B cell (primary cell): Measurements from ENCODE around the gene CTNND1. TPM values are rescaled to one million over a fixed set of nuclear protein-coding genes. Genes with fewer than 3 reads are reported as not detected.
A peak's percentile ranks its signal among the peaks of the same experiment; 100 is the strongest.

Source experiments
- ATAC-seq: fragments of 200-7000 bp; cut with Tn5 transposase; one replicate; pipeline ENCODE4 v1.10.0; 2021; ENCODE audit warnings: low read depth, mild to moderate bottlenecking, moderate number of reproducible peaks, moderate library complexity
- CTCF ChIA-PET: fragments of 350-600 bp; sonication (Branson Sonifier 250); formaldehyde crosslinking; loops from one replicate; lab custom pipeline; 2021; ENCODE audit warnings: antibody characterized with exemption, inconsistent platforms; lab: Charles Lee
- POLR2A ChIA-PET: fragments of 350-600 bp; sonication (Branson Sonifier 250); formaldehyde crosslinking; loops from one replicate; lab custom pipeline; 2021; ENCODE audit warnings: antibody characterized with exemption; lab: Charles Lee
- DNase-seq: peaks from one replicate; pipeline ENCODE4 v3.0.0; 2013
- H2AFZ ChIP-seq: 2 replicates; pipeline ENCODE4 v1.6.1; 2012; ENCODE audit warnings: mild to moderate bottlenecking, low read depth, low read length; ENCODE audit not compliant: insufficient read depth, poor library complexity, severe bottlenecking
- H3K27ac ChIP-seq, 2 donors: 1 replicate in 1 of 2; 2 replicates in 1 of 2; pipeline ENCODE4 v1.5.1; 2012 to 2013; ENCODE audit warnings: low read length in 2 of 2, mild to moderate bottlenecking in 2 of 2, moderate library complexity in 1 of 2
- H3K27me3 ChIP-seq, 4 experiments: fragments of 200-600 bp in 1 of 4; sonication (generic) in 1 of 4; replicated peaks in 1 of 4; 1 replicate in 2 of 4; 2 replicates in 2 of 4; pipeline versions ENCODE4 v1.6.1 to v1.7.0; 2013 to 2016; ENCODE audit warnings: low read length in 3 of 4, mild to moderate bottlenecking in 2 of 4, mixed read lengths in 1 of 4, moderate library complexity in 1 of 4; ENCODE audit not compliant: insufficient read depth in 4 of 4, control insufficient read depth in 3 of 4; ENCODE audit errors: control extremely low read depth in 1 of 4
- H3K36me3 ChIP-seq, 2 experiments: replicated peaks in 1 of 2; 1 replicate in 1 of 2; 2 replicates in 1 of 2; pipeline versions ENCODE4 v1.6.1 to v1.7.1; 2013; ENCODE audit warnings: low read length in 1 of 2; ENCODE audit not compliant: insufficient read depth in 2 of 2, control insufficient read depth in 1 of 2; ENCODE audit errors: control extremely low read depth in 1 of 2, extremely low read depth in 1 of 2
- H3K4me1 ChIP-seq, 2 donors: fragments of 200-600 bp in 1 of 2; sonication (generic) in 1 of 2; 1 replicate in 1 of 2; 2 replicates in 1 of 2; pipeline versions ENCODE4 v1.5.1 to v1.6.1; 2013 to 2017; ENCODE audit warnings: low read length in 2 of 2; ENCODE audit not compliant: control insufficient read depth in 2 of 2, insufficient read depth in 2 of 2
- H3K4me2 ChIP-seq: replicated peaks from 2 replicates; pipeline ENCODE3; 2012; ENCODE audit warnings: mild to moderate bottlenecking, low read depth, low read length; ENCODE audit not compliant: poor library complexity, severe bottlenecking
- H3K4me3 ChIP-seq, 5 experiments: fragments of 200-600 bp in 1 of 5; sonication (generic) in 1 of 5; 1 replicate in 3 of 5; 2 replicates in 2 of 5; pipeline versions ENCODE4 v1.5.1 to v1.7.0; 2011 to 2016; ENCODE audit warnings: low read length in 4 of 5, mild to moderate bottlenecking in 4 of 5, low read depth in 2 of 5, control low read depth in 1 of 5, moderate library complexity in 1 of 5; ENCODE audit not compliant: insufficient read depth in 1 of 5; ENCODE audit errors: control extremely low read depth in 1 of 5, extremely low read depth in 1 of 5
- H3K79me2 ChIP-seq: fragments of 200-600 bp; sonication (generic); one replicate; pipeline ENCODE4 v1.6.0; 2016; ENCODE audit warnings: low read length; ENCODE audit not compliant: control insufficient read depth, insufficient read depth
- H3K9ac ChIP-seq: fragments of 200-600 bp; sonication (generic); 2 replicates; pipeline ENCODE4 v1.6.1; 2017; ENCODE audit warnings: mild to moderate bottlenecking, low read length, moderate library complexity
- H3K9me3 ChIP-seq, 3 donors: one replicate each; pipeline versions ENCODE4 v1.6.1 to v1.7.1; 2013; ENCODE audit warnings: low read length in 2 of 3; ENCODE audit not compliant: control insufficient read depth in 2 of 3, insufficient read depth in 1 of 3; ENCODE audit errors: control extremely low read depth in 1 of 3
- H4K20me1 ChIP-seq: 2 replicates; pipeline ENCODE4 v1.6.0; 2012; ENCODE audit warnings: mild to moderate bottlenecking, low read length; ENCODE audit not compliant: insufficient read depth, control insufficient read depth, poor library complexity, severe bottlenecking
- H3K27ac Mint-ChIP-seq: one replicate; pipeline ENCODE4 v1.8.0; 2021; ENCODE audit warnings: mixed read lengths
- H3K27me3 Mint-ChIP-seq: one replicate; pipeline ENCODE4 v1.8.0; 2021; ENCODE audit warnings: mixed read lengths
- H3K4me1 Mint-ChIP-seq: one replicate; pipeline ENCODE4 v1.8.0; 2021; ENCODE audit warnings: mixed read lengths
- H3K4me3 Mint-ChIP-seq: one replicate; pipeline ENCODE4 v1.8.0; 2021; ENCODE audit warnings: mixed read lengths
- H3K9me3 Mint-ChIP-seq: one replicate; pipeline ENCODE4 v1.8.0; 2022; ENCODE audit warnings: mixed read lengths; ENCODE audit not compliant: insufficient read depth
- EZH2 ChIP-seq: IDR thresholded peaks from 2 replicates; pipeline ENCODE4 v1.6.1; 2012; ENCODE audit warnings: borderline replicate concordance, low read depth, mild to moderate bottlenecking, moderate library complexity, low read length; ENCODE audit not compliant: insufficient read depth, poor library complexity, severe bottlenecking
- WGBS: methylation state at CpG from one replicate; pipeline ENCODE4 v1.1.5; 2013; ENCODE audit warnings: missing lambda C conversion rate; ENCODE audit not compliant: insufficient coverage; 5-methylcytosine and 5-hydroxymethylcytosine counted together
- intact Hi-C: fragments of 100-400 bp; cut with micrococcal nuclease; formaldehyde crosslinking; loops from one replicate; pipeline ENCODE4 v1.10.0; 2022
- polyA plus RNA-seq: library from polyadenylated mRNA; depleted of rRNA; stranded (reverse); fragments of >200 nt; gene quantifications from 2 replicates; pipeline ENCODE4 v1.2.3, GENCODE V29; 2012
- total RNA-seq, 2 donors: library from RNA; stranded (reverse); fragments of 120-200 nt in 1 of 2; gene quantifications; 1 replicate in 1 of 2; 2 replicates in 1 of 2; pipeline versions ENCODE4 v1.2.3 to v1.2.4, GENCODE V29; 2013 to 2022
- TF ChIP-seq, protein P1 (sequence below): fragments of 200-600 bp; IDR thresholded peaks from one replicate; pipeline ENCODE4 v1.8.0; 2022; ENCODE audit warnings: antibody characterized with exemption, mild to moderate bottlenecking

The CTNND1 gene
- total and polyA plus RNA-seq, 2 donors (not counting 1 experiment from before 2014, with no cell fraction given): 12.1 to 54.4 TPM

DNA sequence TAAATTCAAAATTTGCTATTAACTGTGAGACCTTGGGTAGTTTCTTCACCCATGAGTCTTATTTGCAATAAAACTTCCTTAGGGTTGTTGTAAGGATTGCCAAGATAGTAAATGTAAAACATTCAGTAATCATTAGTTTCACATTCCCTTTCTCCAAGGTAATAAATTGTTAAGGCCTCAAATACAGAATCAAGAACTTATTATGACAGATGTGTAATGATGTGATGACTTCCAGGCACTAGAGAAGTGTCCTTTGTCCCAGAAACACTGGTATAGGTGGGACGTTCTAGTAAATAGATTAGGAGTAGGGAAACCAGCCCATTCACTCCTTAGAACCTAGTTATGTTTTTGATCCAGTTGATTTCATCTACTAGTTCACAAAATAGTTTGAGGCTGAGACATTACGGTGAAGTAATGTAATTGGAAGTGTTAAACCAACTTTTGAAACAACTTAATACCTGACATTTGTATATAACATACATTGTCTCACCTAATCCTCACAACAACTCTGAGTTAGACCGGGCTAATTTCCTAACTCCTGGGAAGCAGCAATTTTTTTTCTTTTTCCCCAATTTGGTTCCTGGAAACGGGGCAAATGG, 25.5 kb downstream of the CTNND1 start:
- H3K4me2 ChIP-seq: peak overlapping the region; percentile 10
- ChIA-PET CTCF (interaction anchor here (0.9 kb wide), 1 partner anchor 13 kb away, joined by 4 read pairs; no protein-coding TSS in a partner anchor), POLR2A (no interaction called here)
- peaks cover 62% of the 10 kb centered on the region for H3K4me1 Mint-ChIP-seq
- ATAC-seq (no peak), DNase-seq (no peak)
- 100% methylated on average over 1 of the region's 4 CpGs for WGBS
- no peak overlapping the region for H3K4me3 ChIP-seq
- no peak overlapping the region for H3K9ac ChIP-seq
- H2AFZ ChIP-seq: no peak overlapping the region
- no peak overlapping the region for H3K27ac ChIP-seq
- no peaks in the 10 kb centered on the region for H3K27me3 Mint-ChIP-seq
- H4K20me1 ChIP-seq: no peaks in the 10 kb centered on the region
- intact Hi-C loops: no loop called here
- no peak for TF ChIP-seq EZH2
- TF ChIP-seq, protein P1, sequence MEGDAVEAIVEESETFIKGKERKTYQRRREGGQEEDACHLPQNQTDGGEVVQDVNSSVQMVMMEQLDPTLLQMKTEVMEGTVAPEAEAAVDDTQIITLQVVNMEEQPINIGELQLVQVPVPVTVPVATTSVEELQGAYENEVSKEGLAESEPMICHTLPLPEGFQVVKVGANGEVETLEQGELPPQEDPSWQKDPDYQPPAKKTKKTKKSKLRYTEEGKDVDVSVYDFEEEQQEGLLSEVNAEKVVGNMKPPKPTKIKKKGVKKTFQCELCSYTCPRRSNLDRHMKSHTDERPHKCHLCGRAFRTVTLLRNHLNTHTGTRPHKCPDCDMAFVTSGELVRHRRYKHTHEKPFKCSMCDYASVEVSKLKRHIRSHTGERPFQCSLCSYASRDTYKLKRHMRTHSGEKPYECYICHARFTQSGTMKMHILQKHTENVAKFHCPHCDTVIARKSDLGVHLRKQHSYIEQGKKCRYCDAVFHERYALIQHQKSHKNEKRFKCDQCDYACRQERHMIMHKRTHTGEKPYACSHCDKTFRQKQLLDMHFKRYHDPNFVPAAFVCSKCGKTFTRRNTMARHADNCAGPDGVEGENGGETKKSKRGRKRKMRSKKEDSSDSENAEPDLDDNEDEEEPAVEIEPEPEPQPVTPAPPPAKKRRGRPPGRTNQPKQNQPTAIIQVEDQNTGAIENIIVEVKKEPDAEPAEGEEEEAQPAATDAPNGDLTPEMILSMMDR: no peak
- H3K27ac Mint-ChIP-seq: peak overlapping the region; percentile 63
- H3K79me2 ChIP-seq: peaks cover 79% of the 10 kb centered on the region
- H3K9me3 ChIP-seq: no peaks in the 10 kb centered on the region
- H3K36me3 ChIP-seq: peaks cover 0 to 2% of the 10 kb centered on the region in 2 experiments
- no peaks in the 10 kb centered on the region for H3K27me3 ChIP-seq
- peaks cover 66 to 69% of the 10 kb centered on the region in 2 donors for H3K4me1 ChIP-seq
- H3K9me3 Mint-ChIP-seq: no peaks in the 10 kb centered on the region
- H3K4me3 Mint-ChIP-seq: peak overlapping the region; percentile 74

DNA sequence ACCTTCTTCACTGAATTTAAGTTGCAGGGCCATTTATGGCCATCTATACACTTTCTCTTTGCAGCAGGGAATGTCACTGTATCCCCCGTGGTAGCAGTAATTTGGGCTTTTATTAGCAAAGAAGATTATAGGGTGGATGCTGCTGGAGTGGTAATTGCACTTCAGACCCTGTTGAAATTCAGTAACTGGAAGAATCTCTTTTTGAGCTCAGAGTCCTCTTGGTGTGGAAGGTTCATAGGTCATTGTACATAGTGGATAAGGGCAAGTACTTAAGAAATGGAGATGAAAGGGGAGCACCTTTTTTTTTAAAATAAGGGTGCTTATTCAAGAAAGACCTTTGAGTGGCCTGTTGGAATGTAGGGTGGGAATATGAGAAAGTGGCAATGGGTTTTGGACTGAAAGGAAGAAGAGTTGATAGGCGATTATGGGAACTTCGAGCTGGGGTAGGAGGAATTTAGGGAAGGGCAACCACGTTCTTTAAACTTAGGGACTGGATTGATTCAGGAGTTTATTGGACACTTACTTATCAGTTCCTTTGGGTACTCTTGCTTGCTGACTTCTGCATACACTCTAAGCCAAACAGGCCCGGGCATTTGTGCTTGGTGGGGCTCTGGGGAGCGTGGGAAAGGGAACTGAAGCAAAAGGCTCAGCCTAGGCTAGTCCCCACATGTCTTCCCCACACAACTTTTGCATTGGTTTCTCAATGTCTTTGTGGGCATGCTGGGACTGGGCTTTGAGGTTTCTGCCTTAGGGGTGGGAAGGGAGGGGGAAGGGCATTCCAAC, 26.5 kb downstream of the CTNND1 start:
- Histone ChIP-seq H3K27me3 (no peaks in the 10 kb centered on the region), H2AFZ (no peak overlapping the region), H3K9me3 (no peaks in the 10 kb centered on the region), H3K4me3 (no peak overlapping the region), H3K9ac (no peak overlapping the region), H3K4me2 (peak overlapping the region; percentile 34), H3K79me2 (peaks cover 69% of the 10 kb centered on the region), H3K27ac (no peak overlapping the region), H3K36me3 (peaks cover 0 to 2% of the 10 kb centered on the region in 2 experiments), H4K20me1 (no peaks in the 10 kb centered on the region), H3K4me1 (peaks cover 74 to 79% of the 10 kb centered on the region in 2 donors)
- 100% methylated on average over 3 of the region's 6 CpGs for WGBS
- POLR2A ChIA-PET: no interaction called here
- Mint-ChIP-seq H3K27ac (peak overlapping the region; percentile 50), H3K4me1 (peaks cover 61% of the 10 kb centered on the region), H3K4me3 (peak overlapping the region; percentile 15), H3K9me3 (no peaks in the 10 kb centered on the region), H3K27me3 (no peaks in the 10 kb centered on the region)
- ATAC-seq (no peak), DNase-seq (peak; percentile 32)
- CTCF ChIA-PET: interaction anchor here (1.0 to 1.6 kb wide), 3 partner anchors 12 to 46 kb away, joined by 3 to 7 read pairs (median 4); partner anchors contain the start of gene BTBD18
- TF ChIP-seq, protein P1: no peak
- TF ChIP-seq EZH2: no peak
- intact Hi-C loops: no loop called here
